CD14-positive monocyte (primary cell): ENCODE data around the gene CIITA. TPM values are rescaled to one million over a fixed set of nuclear protein-coding genes. Genes with fewer than 3 reads are reported as not detected.

Source experiments
- DNase-seq, 3 donors: peaks; one replicate each; pipeline ENCODE4 v3.0.0-alpha.2; 2011 to 2022
- H2AFZ ChIP-seq: 2 replicates; pipeline ENCODE4 v1.6.0; 2012; ENCODE audit warnings: mild to moderate bottlenecking, low read depth, low read length, inconsistent platforms; ENCODE audit not compliant: insufficient read depth, poor library complexity, severe bottlenecking
- H3K27ac ChIP-seq, 2 donors: 1 replicate in 1 of 2; 2 replicates in 1 of 2; pipeline ENCODE4 v1.5.1; 2012 to 2013; ENCODE audit warnings: low read length in 2 of 2, control low read depth in 1 of 2, inconsistent platforms in 1 of 2, low read depth in 1 of 2, mild to moderate bottlenecking in 1 of 2
- H3K27me3 ChIP-seq, 2 donors: one replicate each; pipeline versions ENCODE4 v1.6.0 to v1.6.1; 2011 to 2013; ENCODE audit warnings: low read length in 2 of 2; ENCODE audit not compliant: control insufficient read depth in 2 of 2, insufficient read depth in 2 of 2
- H3K36me3 ChIP-seq, 2 donors: replicated peaks in 1 of 2; 1 replicate in 1 of 2; 2 replicates in 1 of 2; pipeline versions ENCODE4 v1.5.1 to v1.6.1; 2012 to 2013; ENCODE audit warnings: low read length in 2 of 2, control low read depth in 1 of 2, inconsistent platforms in 1 of 2, mild to moderate bottlenecking in 1 of 2; ENCODE audit not compliant: insufficient read depth in 2 of 2, control insufficient read depth in 1 of 2
- H3K4me1 ChIP-seq, 2 donors: 1 replicate in 1 of 2; 2 replicates in 1 of 2; pipeline versions ENCODE4 v1.5.1 to v1.6.1; 2012 to 2013; ENCODE audit warnings: low read length in 2 of 2, control low read depth in 1 of 2, inconsistent platforms in 1 of 2, mild to moderate bottlenecking in 1 of 2, moderate library complexity in 1 of 2; ENCODE audit not compliant: insufficient read depth in 2 of 2, control insufficient read depth in 1 of 2
- H3K4me2 ChIP-seq: replicated peaks from 2 replicates; pipeline ENCODE3; 2012; ENCODE audit warnings: low read length, moderate library complexity, mild to moderate bottlenecking; ENCODE audit not compliant: poor library complexity, severe bottlenecking; ENCODE audit errors: extremely low read depth
- H3K4me3 ChIP-seq, 3 experiments: fragments of 200-600 bp in 1 of 3; sonication (generic) in 1 of 3; replicated peaks in 1 of 3; 1 replicate in 2 of 3; 2 replicates in 1 of 3; pipeline ENCODE4 v1.5.1; 2011 to 2013; ENCODE audit warnings: low read length in 3 of 3, mild to moderate bottlenecking in 3 of 3, control low read depth in 2 of 3, low read depth in 2 of 3, inconsistent platforms in 1 of 3, moderate library complexity in 1 of 3
- H3K79me2 ChIP-seq: 2 replicates; pipeline ENCODE4 v1.6.0; 2012; ENCODE audit warnings: mild to moderate bottlenecking, control low read depth, inconsistent platforms, low read length, moderate library complexity; ENCODE audit not compliant: insufficient read depth
- H3K9ac ChIP-seq: 2 replicates; pipeline ENCODE4 v1.6.0; 2017; ENCODE audit warnings: low read length, mild to moderate bottlenecking; ENCODE audit not compliant: insufficient read depth, poor library complexity, severe bottlenecking
- H3K9me3 ChIP-seq, 2 donors: replicated peaks in 1 of 2; 1 replicate in 1 of 2; 2 replicates in 1 of 2; pipeline versions ENCODE4 v1.5.1 to v1.6.1; 2012 to 2013; ENCODE audit warnings: low read length in 2 of 2, control low read depth in 1 of 2; ENCODE audit not compliant: control insufficient read depth in 1 of 2, insufficient read depth in 1 of 2
- H4K20me1 ChIP-seq: 2 replicates; pipeline ENCODE4 v1.6.0; 2012; ENCODE audit warnings: mild to moderate bottlenecking, low read length, control low read depth, moderate library complexity; ENCODE audit not compliant: insufficient read depth
- H3K27ac Mint-ChIP-seq, 7 donors: one replicate each; pipeline ENCODE4 v1.8.0; 2020; ENCODE audit warnings: mild to moderate bottlenecking in 7 of 7, mixed read lengths in 7 of 7, moderate library complexity in 6 of 7, inconsistent platforms in 2 of 7
- H3K27me3 Mint-ChIP-seq, 3 donors: one replicate each; pipeline ENCODE4 v1.8.0; 2021 to 2022; ENCODE audit warnings: low read depth in 3 of 3, mild to moderate bottlenecking in 3 of 3, mixed read lengths in 3 of 3, moderate library complexity in 3 of 3, inconsistent platforms in 1 of 3
- H3K36me3 Mint-ChIP-seq, 2 donors: one replicate each; pipeline ENCODE4 v1.8.0; 2020; ENCODE audit warnings: mixed read lengths in 2 of 2, inconsistent platforms in 1 of 2, mild to moderate bottlenecking in 1 of 2
- H3K4me1 Mint-ChIP-seq: one replicate; pipeline ENCODE4 v1.8.0; 2020; ENCODE audit warnings: mild to moderate bottlenecking, mixed read lengths
- H3K4me3 Mint-ChIP-seq, 2 donors: one replicate each; pipeline ENCODE4 v1.8.0; 2020; ENCODE audit warnings: mild to moderate bottlenecking in 2 of 2, mixed read lengths in 2 of 2, moderate library complexity in 1 of 2
- H3K9me3 Mint-ChIP-seq, 7 donors: one replicate each; pipeline ENCODE4 v1.8.0; 2020 to 2022; ENCODE audit warnings: mixed read lengths in 7 of 7, mild to moderate bottlenecking in 6 of 7, moderate library complexity in 6 of 7, inconsistent platforms in 2 of 7
- WGBS: methylation state at CpG from one replicate; pipeline ENCODE4 v1.1.5; 2013; ENCODE audit warnings: missing lambda C conversion rate; ENCODE audit not compliant: insufficient coverage; 5-methylcytosine and 5-hydroxymethylcytosine counted together
- intact Hi-C, 2 donors: fragments of 100-400 bp; cut with micrococcal nuclease; formaldehyde crosslinking; loops; one replicate each; pipeline versions ENCODE4 v1.15.0 to v1.15.1; 2023
- polyA plus RNA-seq, 3 donors: library from polyadenylated mRNA; depleted of rRNA in 1 of 3; unstranded in 2 of 3; stranded (reverse) in 1 of 3; fragments of 300-500 nt in 2 of 3; fragments of >200 nt in 1 of 3; fragmentation: Illumina TruSeq in 2 of 3; gene quantifications; 1 replicate in 2 of 3; 2 replicates in 1 of 3; pipeline ENCODE4 v1.2.3, GENCODE V29; 2012 to 2021
- TF ChIP-seq, protein P1 (sequence below): fragments of 200-600 bp; IDR thresholded peaks from one replicate; pipeline ENCODE4 v1.8.0; 2022; ENCODE audit warnings: antibody characterized with exemption, mild to moderate bottlenecking

Gene CIITA
- polyA plus RNA-seq, 3 donors, result 15.6 to 178 (median 22.1) TPM

DNA sequence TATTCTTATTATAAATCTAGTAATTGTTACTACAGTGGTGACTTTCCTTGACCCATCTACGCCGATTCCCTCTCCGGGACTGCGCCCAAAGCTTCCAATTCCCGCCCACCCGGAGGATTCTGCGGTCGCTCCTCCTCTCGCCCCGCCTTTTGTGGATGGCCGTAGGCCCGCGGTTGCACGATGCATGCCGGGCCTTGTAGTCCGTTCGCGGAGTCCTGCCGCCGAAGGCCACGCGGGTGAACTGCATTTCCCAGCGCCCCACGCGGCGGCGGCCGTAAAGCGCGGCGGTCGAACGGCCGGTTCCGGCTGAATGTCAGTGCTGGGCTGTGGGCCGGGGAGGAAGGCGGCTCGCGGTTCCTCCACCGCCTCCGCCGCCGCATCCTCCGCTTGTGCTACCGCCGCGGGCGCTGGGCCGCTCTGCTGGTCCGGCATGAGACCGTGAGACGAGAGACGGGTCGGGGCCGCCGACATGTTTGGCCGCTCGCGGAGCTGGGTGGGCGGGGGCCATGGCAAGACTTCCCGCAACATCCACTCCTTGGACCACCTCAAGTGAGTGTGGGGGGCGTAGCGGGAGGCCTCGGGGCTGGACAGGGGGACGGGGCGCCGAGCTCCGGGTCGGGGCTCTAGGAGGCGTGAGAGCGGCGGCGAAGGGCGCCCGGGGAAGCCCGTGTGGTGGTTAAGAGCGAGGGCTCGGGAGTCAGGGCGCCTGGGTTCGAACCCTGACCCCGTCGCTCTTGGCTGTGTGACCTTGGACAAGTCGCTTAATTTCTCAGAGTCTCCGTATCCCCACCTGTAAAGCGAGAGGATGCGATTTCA lies 67.5 kb downstream of the CIITA start, which contains the start of gene CLEC16A:
TSS of gene CLEC16A (plus strand) at position 316 of the 816 bp plus-strand sequence. CDS start at position 470, 154 bp downstream.
- peak within 1 kb of the TSS; percentile 91 for H2AFZ ChIP-seq
- peak within 1 kb of the TSS; percentile 90 for H3K4me2 ChIP-seq
- H3K36me3 ChIP-seq, result no peaks in the 10 kb centered on the region
- H3K9me3 Mint-ChIP-seq, result peaks cover 0 to 2% (median 0%) of the 10 kb centered on the region in 7 donors
- H3K27ac ChIP-seq, result peak within 1 kb of the TSS in 1 of 2 donors; percentile 82
- intact Hi-C loops, result loop anchor here (10.0 kb wide), 2 partner anchors 200 to 970 kb away; partner anchors contain the start of genes GSPT1 (in 1 of the 2) and NUBP1 (in 1 of the 2)
- H3K4me3 Mint-ChIP-seq, result peak within 1 kb of the TSS; percentile 84 to 90
- peak; percentile 93 to 94 (median 93) for DNase-seq
- WGBS, result under 1% methylated on average over 73 of the region's 86 CpGs
- H4K20me1 ChIP-seq, result peaks cover 73% of the 10 kb centered on the region
- peaks cover 3 to 8% (median 4%) of the 10 kb centered on the region in 3 donors for H3K27me3 Mint-ChIP-seq
- H3K4me1 Mint-ChIP-seq, result peaks cover 62% of the 10 kb centered on the region
- TF ChIP-seq, protein P1, sequence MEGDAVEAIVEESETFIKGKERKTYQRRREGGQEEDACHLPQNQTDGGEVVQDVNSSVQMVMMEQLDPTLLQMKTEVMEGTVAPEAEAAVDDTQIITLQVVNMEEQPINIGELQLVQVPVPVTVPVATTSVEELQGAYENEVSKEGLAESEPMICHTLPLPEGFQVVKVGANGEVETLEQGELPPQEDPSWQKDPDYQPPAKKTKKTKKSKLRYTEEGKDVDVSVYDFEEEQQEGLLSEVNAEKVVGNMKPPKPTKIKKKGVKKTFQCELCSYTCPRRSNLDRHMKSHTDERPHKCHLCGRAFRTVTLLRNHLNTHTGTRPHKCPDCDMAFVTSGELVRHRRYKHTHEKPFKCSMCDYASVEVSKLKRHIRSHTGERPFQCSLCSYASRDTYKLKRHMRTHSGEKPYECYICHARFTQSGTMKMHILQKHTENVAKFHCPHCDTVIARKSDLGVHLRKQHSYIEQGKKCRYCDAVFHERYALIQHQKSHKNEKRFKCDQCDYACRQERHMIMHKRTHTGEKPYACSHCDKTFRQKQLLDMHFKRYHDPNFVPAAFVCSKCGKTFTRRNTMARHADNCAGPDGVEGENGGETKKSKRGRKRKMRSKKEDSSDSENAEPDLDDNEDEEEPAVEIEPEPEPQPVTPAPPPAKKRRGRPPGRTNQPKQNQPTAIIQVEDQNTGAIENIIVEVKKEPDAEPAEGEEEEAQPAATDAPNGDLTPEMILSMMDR, result no peak
- peak within 1 kb of the TSS; percentile 59 to 94 (median 70) for H3K4me3 ChIP-seq
- H3K36me3 Mint-ChIP-seq, result peaks cover 3 to 7% of the 10 kb centered on the region in 2 donors
- H3K27me3 ChIP-seq, result no peaks in the 10 kb centered on the region
- H3K9me3 ChIP-seq, result no peaks in the 10 kb centered on the region
- peaks cover 53 to 67% of the 10 kb centered on the region in 2 donors for H3K4me1 ChIP-seq
- H3K79me2 ChIP-seq, result peaks cover 61% of the 10 kb centered on the region
- H3K27ac Mint-ChIP-seq, result peak within 1 kb of the TSS in 6 of 7 donors; percentile 13 to 89 (median 78)
- H3K9ac ChIP-seq, result peak within 1 kb of the TSS; percentile 82

DNA sequence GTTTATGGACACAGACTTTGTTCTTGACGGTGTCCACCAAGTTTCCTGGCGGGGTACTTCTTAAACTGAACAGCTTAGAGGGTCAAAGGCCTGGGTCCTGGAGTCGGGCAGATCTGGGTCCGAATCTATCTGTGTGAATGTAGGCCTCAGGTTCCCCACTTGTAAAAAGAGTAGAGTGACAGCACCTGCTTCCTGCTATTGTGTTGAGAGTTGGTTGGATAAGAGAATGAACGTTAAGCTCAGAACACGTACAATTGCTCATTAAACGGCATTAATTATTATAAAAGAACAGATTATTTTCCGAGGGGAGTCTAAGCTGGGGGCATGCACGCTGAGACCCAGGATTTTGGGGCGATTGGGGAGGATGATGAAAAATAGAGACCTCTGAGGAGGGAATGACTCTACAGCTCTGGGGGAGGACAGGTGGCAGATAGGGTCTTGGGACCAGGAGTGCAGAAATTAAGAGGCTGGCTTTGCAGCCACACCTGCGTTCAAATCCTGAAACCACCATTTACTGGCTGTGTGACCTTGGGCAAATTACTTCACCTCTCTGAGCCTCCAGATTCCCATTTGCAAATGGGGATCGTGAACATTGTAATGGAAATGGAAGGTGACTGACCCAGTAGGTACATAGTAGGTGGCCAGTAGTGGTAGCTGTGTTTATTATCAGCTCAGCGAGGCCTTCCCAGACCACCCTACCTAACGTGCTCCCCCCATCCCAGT lies 68.2 kb downstream of the CIITA start:
- Mint-ChIP-seq H3K9me3 (peaks cover 0 to 2% (median 0%) of the 10 kb centered on the region in 7 donors), H3K27me3 (peaks cover 3 to 7% (median 4%) of the 10 kb centered on the region in 3 donors), H3K27ac (peak overlapping the region in 5 of 7 donors; percentile 13 to 89 (median 82)), H3K36me3 (peaks cover under 1 to 4% of the 10 kb centered on the region in 2 donors), H3K4me3 (peak overlapping the region; percentile 84 to 90), H3K4me1 (peaks cover 60% of the 10 kb centered on the region)
- 32% methylated on average over 8 of the region's 14 CpGs for WGBS
- no peak for DNase-seq
- peak overlapping the region; percentile 91 for H2AFZ ChIP-seq
- H3K9me3 ChIP-seq, result no peaks in the 10 kb centered on the region
- H3K4me2 ChIP-seq, result peak overlapping the region; percentile 90
- H3K4me1 ChIP-seq, result peaks cover 49 to 64% of the 10 kb centered on the region in 2 donors
- H4K20me1 ChIP-seq, result peaks cover 73% of the 10 kb centered on the region
- H3K9ac ChIP-seq, result peak overlapping the region; percentile 82
- TF ChIP-seq, protein P1, result no peak
- H3K4me3 ChIP-seq, result peak overlapping the region; percentile 59 to 94 (median 70)
- peak overlapping the region in 1 of 2 donors; percentile 82 for H3K27ac ChIP-seq
- H3K27me3 ChIP-seq, result no peaks in the 10 kb centered on the region
- no peaks in the 10 kb centered on the region for H3K36me3 ChIP-seq
- intact Hi-C loops, result loop anchor here (10.0 kb wide), 2 partner anchors 200 to 970 kb away; partner anchors contain the start of genes GSPT1 (in 1 of the 2) and NUBP1 (in 1 of the 2)
- peaks cover 61% of the 10 kb centered on the region for H3K79me2 ChIP-seq
